ENCODE data around the gene PPIF. TPM values are rescaled to one million over a fixed set of nuclear protein-coding genes. Genes with fewer than 3 reads are reported as not detected.

PPIF gene
- total RNA-seq, 2 experiments from 2014 or later: 56.9 to 57.0 TPM

- Mint-ChIP-seq H3K9me3 (no peaks in the 10 kb centered on the region), H3K27me3 (no peaks in the 10 kb centered on the region), H3K36me3 (no peaks in the 10 kb centered on the region), H3K4me1 (no peaks in the 10 kb centered on the region), H3K4me3 (no peak overlapping the region), H3K27ac (no peak overlapping the region)
- DNase-seq: peak; percentile 15
- ATAC-seq (ENCODE audit: low read depth): no peak
- POLR2A ChIA-PET: interaction anchor here (0.7 kb wide), 1 partner anchor 33 kb away, joined by 3 read pairs; no protein-coding TSS in a partner anchor
Observed at GRCh38 chr10:79387466-79387973, 40.3 kb downstream of the PPIF start.

DNA sequence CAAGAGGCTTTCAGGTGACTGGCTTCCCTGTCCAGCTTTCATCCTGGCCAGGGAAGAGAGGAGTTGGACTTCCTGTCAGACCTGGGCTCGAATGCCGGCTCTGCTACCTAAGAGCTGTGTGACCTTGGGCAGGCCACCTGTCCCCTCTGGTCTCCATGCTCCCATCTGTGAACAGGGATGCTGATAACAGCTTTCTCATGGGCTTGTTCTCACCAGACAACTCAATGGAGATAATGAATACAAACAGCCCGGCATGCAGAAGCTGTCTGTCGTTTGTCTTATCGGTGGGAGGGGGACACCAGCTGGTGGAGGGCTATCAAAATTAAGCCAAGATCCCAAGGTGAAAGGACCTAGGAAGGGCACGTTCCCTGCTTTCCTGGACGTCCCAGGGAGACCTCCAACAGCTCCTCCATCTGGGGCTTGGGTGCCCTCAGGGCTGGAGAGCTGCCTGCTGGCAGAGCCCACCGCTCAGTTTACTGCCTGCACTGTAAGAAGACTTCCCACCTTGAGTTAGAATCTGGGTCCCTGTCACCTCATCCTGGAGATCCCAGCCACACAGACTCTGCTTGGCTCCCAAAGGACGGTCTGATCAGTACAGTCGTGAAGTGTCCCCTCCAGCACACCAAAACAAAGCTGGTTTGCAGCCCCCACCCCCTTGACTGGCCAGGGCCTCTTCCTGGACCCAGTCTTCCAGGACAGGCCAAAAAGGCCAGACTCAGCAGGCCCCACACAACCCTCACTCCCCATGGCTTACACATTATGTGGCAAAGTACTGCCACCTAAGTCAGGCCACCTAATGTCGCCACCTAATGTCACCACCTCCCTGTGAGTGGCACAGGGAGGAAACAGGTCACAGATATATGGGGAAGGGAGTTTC is 40.9 kb downstream of the PPIF start:
- H3K27me3 Mint-ChIP-seq: no peaks in the 10 kb centered on the region
- DNase-seq (peak; percentile 13), ATAC-seq (ENCODE audit: low read depth) (peak; percentile 19)
- H3K4me1 Mint-ChIP-seq: no peaks in the 10 kb centered on the region
- H3K27ac Mint-ChIP-seq: no peak overlapping the region
- H3K36me3 Mint-ChIP-seq: no peaks in the 10 kb centered on the region
- no peaks in the 10 kb centered on the region for H3K9me3 Mint-ChIP-seq
- H3K4me3 Mint-ChIP-seq: no peak overlapping the region
- POLR2A ChIA-PET: interaction anchor here (0.7 kb wide), 1 partner anchor 34 kb away, joined by 3 read pairs; no protein-coding TSS in a partner anchor

DNA sequence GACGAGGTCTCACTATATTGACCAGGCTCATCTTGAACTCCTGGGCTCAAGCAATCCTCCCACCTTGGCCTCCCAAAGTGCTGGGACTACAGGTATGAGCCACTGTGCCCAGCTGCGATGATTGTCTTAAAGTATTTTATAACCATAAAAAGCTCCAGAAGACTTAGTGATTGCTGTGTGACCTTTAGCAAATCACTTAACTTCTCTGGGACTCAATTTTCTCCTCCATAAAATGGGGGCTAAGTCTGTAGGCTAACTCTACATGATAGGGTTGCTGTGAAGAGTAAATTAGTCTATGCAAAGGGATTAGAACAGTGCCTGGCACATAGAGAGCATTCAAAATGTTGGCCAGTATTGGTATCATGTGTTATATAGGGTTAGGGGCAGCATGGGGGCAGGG is 42.8 kb downstream of the PPIF start:
- POLR2A ChIA-PET: no interaction called here
- no peaks in the 10 kb centered on the region for H3K27me3 Mint-ChIP-seq
- no peak overlapping the region for H3K4me3 Mint-ChIP-seq
- H3K36me3 Mint-ChIP-seq: no peaks in the 10 kb centered on the region
- ATAC-seq (ENCODE audit: low read depth): no peak
- no peaks in the 10 kb centered on the region for H3K9me3 Mint-ChIP-seq
- no peak for DNase-seq
- no peaks in the 10 kb centered on the region for H3K4me1 Mint-ChIP-seq
- no peak overlapping the region for H3K27ac Mint-ChIP-seq

GRCh38 chr10:79390551-79391229 is 43.4 kb downstream of the PPIF start:
- H3K4me3 Mint-ChIP-seq: no peak overlapping the region
- POLR2A ChIA-PET: no interaction called here
- no peaks in the 10 kb centered on the region for H3K36me3 Mint-ChIP-seq
- peak; percentile 39 for DNase-seq
- no peaks in the 10 kb centered on the region for H3K27me3 Mint-ChIP-seq
- H3K27ac Mint-ChIP-seq: no peak overlapping the region
- peak; percentile 37 for ATAC-seq (ENCODE audit: low read depth)
- H3K9me3 Mint-ChIP-seq: no peaks in the 10 kb centered on the region
- H3K4me1 Mint-ChIP-seq: no peaks in the 10 kb centered on the region

DNA sequence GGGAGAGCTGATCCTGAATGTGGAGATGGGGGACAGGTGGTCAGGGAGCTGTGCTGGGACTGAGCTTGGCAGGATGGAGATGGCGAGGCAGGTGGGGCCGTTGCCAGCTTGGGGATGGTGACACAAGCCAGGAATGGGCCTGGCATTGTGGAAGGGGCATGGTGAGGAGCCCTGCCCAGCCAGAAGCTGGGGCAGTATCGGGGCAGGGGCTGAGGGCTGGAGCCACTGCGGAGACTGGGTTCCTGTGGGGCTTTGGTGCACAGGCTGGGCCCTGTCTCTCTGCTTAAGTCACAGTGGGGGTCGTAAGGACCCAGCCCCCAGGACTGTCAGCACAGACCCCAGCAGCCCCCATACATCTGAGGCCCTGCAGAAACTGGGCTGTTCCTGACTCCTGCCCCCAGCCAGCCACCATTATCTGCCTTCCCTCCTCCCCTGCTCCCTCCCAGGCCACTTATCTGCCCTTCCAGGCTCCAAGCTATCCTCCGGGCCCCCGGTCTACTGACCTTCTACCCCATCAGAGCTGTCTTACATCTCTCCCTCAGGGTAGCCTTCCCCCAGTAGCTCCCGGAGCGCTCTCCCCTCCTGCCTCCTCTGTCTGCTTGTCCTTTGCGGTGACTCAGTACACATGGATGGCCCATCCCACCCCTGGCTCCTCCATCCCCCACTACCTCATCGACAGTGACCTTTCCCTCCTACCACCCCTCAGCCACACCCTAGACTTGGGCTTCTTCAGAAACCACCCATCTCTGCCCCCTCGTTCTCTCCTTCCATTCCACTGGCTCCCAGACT is 44.2 kb downstream of the PPIF start:
- Mint-ChIP-seq H3K27me3 (no peaks in the 10 kb centered on the region), H3K9me3 (no peaks in the 10 kb centered on the region), H3K27ac (no peak overlapping the region), H3K4me3 (no peak overlapping the region), H3K36me3 (no peaks in the 10 kb centered on the region), H3K4me1 (no peaks in the 10 kb centered on the region)
- POLR2A ChIA-PET: no interaction called here
- DNase-seq (peak; percentile 20), ATAC-seq (ENCODE audit: low read depth) (no peak)

DNA sequence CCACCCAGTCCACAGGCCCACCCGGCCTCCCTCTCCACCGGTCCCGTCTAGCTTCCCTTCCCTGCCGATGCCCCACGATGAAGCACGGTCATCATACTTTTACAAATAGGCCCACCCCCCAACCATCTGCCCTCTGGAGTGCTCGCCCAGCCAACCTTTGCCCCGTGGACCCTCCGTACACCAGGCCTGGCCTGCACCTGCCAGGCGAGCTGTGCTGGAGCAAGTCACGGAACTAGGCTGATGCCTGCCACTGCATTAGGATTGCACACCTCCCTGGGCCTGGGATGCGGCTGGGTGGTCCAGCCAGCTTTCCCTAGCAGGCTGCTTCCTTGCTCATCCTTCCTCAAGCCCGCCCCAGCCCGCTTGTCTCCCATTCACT is 44.7 kb downstream of the PPIF start:
- Mint-ChIP-seq H3K9me3 (no peaks in the 10 kb centered on the region), H3K4me3 (no peak overlapping the region), H3K27me3 (no peaks in the 10 kb centered on the region), H3K36me3 (no peaks in the 10 kb centered on the region), H3K27ac (no peak overlapping the region), H3K4me1 (no peaks in the 10 kb centered on the region)
- POLR2A ChIA-PET: no interaction called here
- ATAC-seq (ENCODE audit: low read depth) (no peak), DNase-seq (peak; percentile 5)

- H3K27me3 Mint-ChIP-seq: no peaks in the 10 kb centered on the region
- no peaks in the 10 kb centered on the region for H3K4me1 Mint-ChIP-seq
- peak; percentile 5 for DNase-seq
- no peaks in the 10 kb centered on the region for H3K36me3 Mint-ChIP-seq
- H3K4me3 Mint-ChIP-seq: no peak overlapping the region
- no peaks in the 10 kb centered on the region for H3K9me3 Mint-ChIP-seq
- POLR2A ChIA-PET: no interaction called here
- no peak overlapping the region for H3K27ac Mint-ChIP-seq
- ATAC-seq (ENCODE audit: low read depth): no peak
Observed at GRCh38 chr10:79392506-79393176, 45.4 kb downstream of the PPIF start.

GRCh38 chr10:79393221-79393923 is 46.1 kb downstream of the PPIF start:
- H3K36me3 Mint-ChIP-seq: no peaks in the 10 kb centered on the region

GRCh38 chr10:79393924-79394610 is 46.8 kb downstream of the PPIF start:
- DNase-seq (no peak), ATAC-seq (ENCODE audit: low read depth) (no peak)
- no peak overlapping the region for H3K4me3 Mint-ChIP-seq
- H3K4me1 Mint-ChIP-seq: no peaks in the 10 kb centered on the region
- H3K27ac Mint-ChIP-seq: no peak overlapping the region
- no peaks in the 10 kb centered on the region for H3K36me3 Mint-ChIP-seq
- no peaks in the 10 kb centered on the region for H3K27me3 Mint-ChIP-seq
- no peaks in the 10 kb centered on the region for H3K9me3 Mint-ChIP-seq
- POLR2A ChIA-PET: no interaction called here

More at GRCh38 chr10:79393221-79393923, 46.1 kb downstream of the PPIF start:
- Mint-ChIP-seq H3K4me1 (no peaks in the 10 kb centered on the region), H3K4me3 (no peak overlapping the region), H3K27me3 (no peaks in the 10 kb centered on the region), H3K27ac (no peak overlapping the region), H3K9me3 (no peaks in the 10 kb centered on the region)
- DNase-seq (no peak), ATAC-seq (ENCODE audit: low read depth) (no peak)
- POLR2A ChIA-PET: no interaction called here

DNA sequence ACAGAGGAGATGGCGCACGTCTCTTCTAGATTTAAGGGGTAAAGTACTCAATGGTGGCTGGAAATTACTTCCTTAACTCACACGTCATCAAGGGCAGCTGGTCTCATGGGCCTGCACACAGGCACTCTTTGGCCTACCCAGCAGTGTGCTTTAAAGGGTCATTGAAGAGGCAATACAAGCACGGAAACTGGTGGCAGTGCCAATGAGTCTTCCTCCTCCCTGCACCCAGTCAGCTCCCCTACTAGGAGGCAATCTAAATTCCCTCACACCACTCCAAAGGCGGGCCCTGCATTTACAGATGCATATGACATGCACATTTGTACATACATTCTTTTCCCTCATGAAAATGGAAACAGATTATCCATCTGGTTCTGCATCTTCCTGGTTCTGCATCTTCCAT is 47.4 kb downstream of the PPIF start:
- Mint-ChIP-seq H3K4me3 (no peak overlapping the region), H3K9me3 (no peaks in the 10 kb centered on the region), H3K36me3 (no peaks in the 10 kb centered on the region), H3K4me1 (peaks cover under 1% of the 10 kb centered on the region), H3K27me3 (no peaks in the 10 kb centered on the region), H3K27ac (no peak overlapping the region)
- ATAC-seq (ENCODE audit: low read depth) (no peak), DNase-seq (no peak)
- POLR2A ChIA-PET: no interaction called here

- Mint-ChIP-seq H3K36me3 (no peaks in the 10 kb centered on the region), H3K4me3 (no peak overlapping the region), H3K27me3 (no peaks in the 10 kb centered on the region), H3K4me1 (peaks cover 3% of the 10 kb centered on the region), H3K27ac (no peak overlapping the region), H3K9me3 (no peaks in the 10 kb centered on the region)
- DNase-seq (no peak), ATAC-seq (ENCODE audit: low read depth) (no peak)
- POLR2A ChIA-PET: no interaction called here
Observed at GRCh38 chr10:79396520-79396919, 49.3 kb downstream of the PPIF start.

DNA sequence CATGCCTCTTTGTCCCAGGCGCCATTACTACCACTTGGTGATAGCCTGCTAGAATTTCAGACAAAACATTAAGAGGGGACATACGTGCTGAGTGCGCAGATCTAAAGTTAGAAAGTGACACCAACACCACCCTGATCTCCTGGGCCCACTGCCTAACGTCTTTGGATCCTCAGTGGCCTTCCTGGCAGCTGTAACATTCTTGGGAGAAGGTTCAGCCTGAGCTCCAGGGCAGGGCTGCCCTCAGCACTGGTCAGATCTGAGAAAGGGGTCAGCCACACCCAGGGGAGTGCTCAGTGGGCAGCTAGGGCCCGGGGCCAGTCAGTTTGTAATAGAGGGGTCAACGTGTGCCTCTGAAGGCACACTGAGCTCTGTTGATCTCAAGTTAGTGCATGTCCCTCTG is 49.8 kb downstream of the PPIF start:
- POLR2A ChIA-PET: no interaction called here
- DNase-seq (no peak), ATAC-seq (ENCODE audit: low read depth) (no peak)
- Mint-ChIP-seq H3K4me3 (no peak overlapping the region), H3K36me3 (no peaks in the 10 kb centered on the region), H3K4me1 (peaks cover 3% of the 10 kb centered on the region), H3K27ac (no peak overlapping the region), H3K9me3 (no peaks in the 10 kb centered on the region), H3K27me3 (no peaks in the 10 kb centered on the region)
